H9 (cell line): ENCODE results near the gene CEP128. TPM values are rescaled to one million over a fixed set of nuclear protein-coding genes. Genes with fewer than 3 reads are reported as not detected.

Experiments
- DNase-seq: peaks from one replicate; pipeline ENCODE4 v3.0.0-alpha.2; 2017
- H2AFZ ChIP-seq: one replicate; pipeline ENCODE4 v1.6.1; 2013; ENCODE audit warnings: mild to moderate bottlenecking, low read length, control low read depth, moderate library complexity
- H2AK5ac ChIP-seq: 2 replicates; pipeline ENCODE4 v1.6.1; 2013; ENCODE audit warnings: low read length, control low read depth, mixed read lengths; ENCODE audit not compliant: insufficient read length
- H2BK120ac ChIP-seq: one replicate; pipeline ENCODE4 v1.6.1; 2013; ENCODE audit warnings: low read depth, mild to moderate bottlenecking, low read length, control low read depth, inconsistent platforms; ENCODE audit not compliant: poor library complexity, severe bottlenecking
- H2BK12ac ChIP-seq: 2 replicates; pipeline ENCODE4 v1.6.1; 2013; ENCODE audit warnings: low read length, control low read depth, mixed read lengths, low read depth; ENCODE audit not compliant: insufficient read length
- H2BK15ac ChIP-seq: 2 replicates; pipeline ENCODE4 v1.6.1; 2013; ENCODE audit warnings: low read depth, low read length, control low read depth
- H2BK20ac ChIP-seq: one replicate; pipeline ENCODE4 v1.6.1; 2013; ENCODE audit warnings: low read depth, mild to moderate bottlenecking, low read length, control low read depth, inconsistent platforms; ENCODE audit not compliant: poor library complexity, severe bottlenecking
- H2BK5ac ChIP-seq: 2 replicates; pipeline ENCODE4 v1.6.1; 2013; ENCODE audit warnings: low read length, control low read depth, mixed read lengths; ENCODE audit not compliant: insufficient read length
- H3K14ac ChIP-seq: 2 replicates; pipeline ENCODE4 v1.6.1; 2013; ENCODE audit warnings: low read length, control low read depth; ENCODE audit not compliant: insufficient read depth
- H3K18ac ChIP-seq: 2 replicates; pipeline ENCODE4 v1.6.1; 2013; ENCODE audit warnings: low read depth, mild to moderate bottlenecking, mixed read lengths, low read length, control low read depth; ENCODE audit not compliant: insufficient read length
- H3K23ac ChIP-seq: 2 replicates; pipeline ENCODE4 v1.6.1; 2013; ENCODE audit warnings: low read length, control low read depth, mixed read lengths, low read depth; ENCODE audit not compliant: insufficient read length
- H3K23me2 ChIP-seq: 2 replicates; pipeline ENCODE4 v1.6.1; 2013; ENCODE audit warnings: low read depth, mild to moderate bottlenecking, mixed read lengths, low read length, control low read depth; ENCODE audit not compliant: insufficient read length, poor library complexity, severe bottlenecking
- H3K27ac ChIP-seq: 2 replicates; pipeline ENCODE4 v1.5.1; 2013; ENCODE audit warnings: low read length, control low read depth, mixed read lengths, low read depth; ENCODE audit not compliant: insufficient read length
- H3K27me3 ChIP-seq: 2 replicates; pipeline ENCODE4 v1.6.1; 2013; ENCODE audit warnings: low read length, control low read depth, inconsistent platforms; ENCODE audit not compliant: insufficient read depth
- H3K4ac ChIP-seq: 2 replicates; pipeline ENCODE4 v1.6.1; 2013; ENCODE audit warnings: low read depth, mild to moderate bottlenecking, control low read depth, inconsistent platforms, low read length, moderate library complexity
- H3K4me1 ChIP-seq: 2 replicates; pipeline ENCODE4 v1.6.1; 2013; ENCODE audit warnings: low read length, control low read depth, inconsistent platforms; ENCODE audit not compliant: insufficient read depth
- H3K4me2 ChIP-seq: 2 replicates; pipeline ENCODE4 v1.6.1; 2013; ENCODE audit warnings: low read length, control low read depth, mixed read lengths; ENCODE audit not compliant: insufficient read length, insufficient read depth
- H3K56ac ChIP-seq: 2 replicates; pipeline ENCODE4 v1.6.1; 2013; ENCODE audit warnings: low read depth, mild to moderate bottlenecking, mixed read lengths, low read length, control low read depth; ENCODE audit not compliant: insufficient read length
- H3K79me1 ChIP-seq: 2 replicates; pipeline ENCODE4 v1.6.1; 2013; ENCODE audit warnings: low read depth, mild to moderate bottlenecking, moderate library complexity, low read length, control low read depth, inconsistent platforms; ENCODE audit not compliant: insufficient read depth, poor library complexity, severe bottlenecking
- H3K79me2 ChIP-seq: 2 replicates; pipeline ENCODE4 v1.6.1; 2013; ENCODE audit warnings: low read length, control low read depth, inconsistent platforms; ENCODE audit not compliant: insufficient read depth
- H3K9ac ChIP-seq: 2 replicates; pipeline ENCODE4 v1.6.1; 2013; ENCODE audit warnings: low read length, control low read depth, mixed read lengths; ENCODE audit not compliant: insufficient read length; ENCODE audit errors: extremely low read depth
- H3K9me3 ChIP-seq: one replicate; pipeline ENCODE4 v1.6.1; 2013; ENCODE audit warnings: low read depth, low read length, inconsistent platforms; ENCODE audit not compliant: control insufficient read depth
- H3T11ph ChIP-seq: one replicate; pipeline ENCODE4 v1.6.1; 2013; ENCODE audit warnings: mild to moderate bottlenecking, low read length, control low read depth, inconsistent platforms
- H4K20me1 ChIP-seq: one replicate; pipeline ENCODE4 v1.6.1; 2013; ENCODE audit not compliant: control insufficient read depth, insufficient read length, insufficient read depth
- H4K5ac ChIP-seq: 2 replicates; pipeline ENCODE4 v1.6.1; 2013; ENCODE audit warnings: low read depth, mild to moderate bottlenecking, mixed read lengths, low read length, control low read depth; ENCODE audit not compliant: insufficient read length
- H4K8ac ChIP-seq: replicated peaks from 2 replicates; pipeline ENCODE4 v1.6.1; 2013; ENCODE audit warnings: low read length, control low read depth, mixed read lengths, low read depth; ENCODE audit not compliant: insufficient read length
- H4K91ac ChIP-seq: 2 replicates; pipeline ENCODE4 v1.6.1; 2013; ENCODE audit warnings: low read depth, mild to moderate bottlenecking, moderate library complexity, mixed read lengths, low read length, control low read depth; ENCODE audit not compliant: insufficient read length
- H3K27ac Mint-ChIP-seq, 3 experiments: 2 replicates in 2 of 3; 3 replicates in 1 of 3; pipeline ENCODE4 v1.8.0; 2020 to 2021; ENCODE audit warnings: mixed read lengths in 3 of 3, mild to moderate bottlenecking in 1 of 3, moderate library complexity in 1 of 3
- H3K27me3 Mint-ChIP-seq: 2 replicates; pipeline ENCODE4 v1.8.0; 2021; ENCODE audit warnings: low read depth, mild to moderate bottlenecking, moderate library complexity, mixed read lengths
- H3K36me3 Mint-ChIP-seq, 3 experiments: 2 replicates in 2 of 3; 3 replicates in 1 of 3; pipeline ENCODE4 v1.8.0; 2020 to 2021; ENCODE audit warnings: low read depth in 3 of 3, mixed read lengths in 3 of 3; ENCODE audit not compliant: insufficient read depth in 1 of 3
- H3K4me1 Mint-ChIP-seq, 2 experiments: 2 replicates each; pipeline ENCODE4 v1.8.0; 2020; ENCODE audit warnings: mixed read lengths in 2 of 2
- H3K4me3 Mint-ChIP-seq, 2 experiments: 2 replicates in 1 of 2; 3 replicates in 1 of 2; pipeline ENCODE4 v1.8.0; 2020 to 2021; ENCODE audit warnings: mild to moderate bottlenecking in 2 of 2, mixed read lengths in 2 of 2, moderate library complexity in 1 of 2
- H3K9me3 Mint-ChIP-seq, 2 experiments: 2 replicates in 1 of 2; 3 replicates in 1 of 2; pipeline ENCODE4 v1.8.0; 2020; ENCODE audit warnings: mild to moderate bottlenecking in 2 of 2, mixed read lengths in 2 of 2, moderate library complexity in 1 of 2
- total RNA-seq: library from RNA; stranded (reverse); gene quantifications from 2 replicates; pipeline ENCODE4 v1.2.1, GENCODE V29; 2021
- TF ChIP-seq, protein P1 (sequence below): fragments of 200-600 bp; sonication (generic); conservative IDR thresholded peaks from 3 replicates; pipeline ENCODE4 v1.8.0; 2021; ENCODE audit warnings: antibody characterized with exemption, mild to moderate bottlenecking

CEP128 gene
- total RNA-seq, 1 experiment from 2014 or later = 16.3 TPM

DNA sequence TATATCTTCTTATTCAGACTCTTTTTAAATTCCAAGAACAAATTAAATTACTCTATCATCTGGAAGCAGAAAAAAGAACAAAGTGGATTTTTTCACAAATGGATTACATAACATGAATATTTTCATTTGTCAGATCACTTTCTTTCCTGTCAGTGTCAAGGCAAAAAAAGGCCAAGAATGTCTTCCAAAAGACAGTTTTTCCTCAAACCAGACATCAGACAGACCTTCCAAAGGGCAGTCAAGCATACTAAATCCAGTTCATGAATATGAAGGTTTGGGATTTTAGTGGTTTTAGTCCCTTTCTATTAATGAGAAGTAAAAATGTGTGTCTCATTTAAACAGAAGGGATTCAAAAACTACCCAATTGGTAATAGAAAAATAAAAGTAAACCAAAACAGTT lies 336.0 kb downstream of the CEP128 start:
- Histone ChIP-seq H2AFZ (no peak overlapping the region), H3K79me1 (no peaks in the 10 kb centered on the region), H3K79me2 (no peaks in the 10 kb centered on the region), H3K4me2 (no peak overlapping the region), H4K8ac (no peak overlapping the region), H3K9ac (no peak overlapping the region), H3T11ph (no peak overlapping the region), H2AK5ac (no peak overlapping the region), H4K20me1 (no peaks in the 10 kb centered on the region), H3K27ac (no peak overlapping the region), H2BK5ac (no peak overlapping the region), H2BK12ac (no peak overlapping the region), H3K23ac (no peak overlapping the region), H4K91ac (no peak overlapping the region), H3K14ac (no peak overlapping the region), H3K18ac (no peak overlapping the region), H2BK20ac (no peak overlapping the region), H3K27me3 (no peaks in the 10 kb centered on the region), H3K9me3 (no peaks in the 10 kb centered on the region), H3K4ac (no peak overlapping the region), H4K5ac (no peak overlapping the region), H3K56ac (no peak overlapping the region), H3K23me2 (no peaks in the 10 kb centered on the region), H3K4me1 (no peaks in the 10 kb centered on the region), H2BK120ac (no peak overlapping the region), H2BK15ac (no peak overlapping the region)
- no peaks in the 10 kb centered on the region for H3K9me3 Mint-ChIP-seq
- H3K36me3 Mint-ChIP-seq = no peaks in the 10 kb centered on the region
- DNase-seq = no peak
- no peaks in the 10 kb centered on the region for H3K27me3 Mint-ChIP-seq
- TF ChIP-seq, protein P1, sequence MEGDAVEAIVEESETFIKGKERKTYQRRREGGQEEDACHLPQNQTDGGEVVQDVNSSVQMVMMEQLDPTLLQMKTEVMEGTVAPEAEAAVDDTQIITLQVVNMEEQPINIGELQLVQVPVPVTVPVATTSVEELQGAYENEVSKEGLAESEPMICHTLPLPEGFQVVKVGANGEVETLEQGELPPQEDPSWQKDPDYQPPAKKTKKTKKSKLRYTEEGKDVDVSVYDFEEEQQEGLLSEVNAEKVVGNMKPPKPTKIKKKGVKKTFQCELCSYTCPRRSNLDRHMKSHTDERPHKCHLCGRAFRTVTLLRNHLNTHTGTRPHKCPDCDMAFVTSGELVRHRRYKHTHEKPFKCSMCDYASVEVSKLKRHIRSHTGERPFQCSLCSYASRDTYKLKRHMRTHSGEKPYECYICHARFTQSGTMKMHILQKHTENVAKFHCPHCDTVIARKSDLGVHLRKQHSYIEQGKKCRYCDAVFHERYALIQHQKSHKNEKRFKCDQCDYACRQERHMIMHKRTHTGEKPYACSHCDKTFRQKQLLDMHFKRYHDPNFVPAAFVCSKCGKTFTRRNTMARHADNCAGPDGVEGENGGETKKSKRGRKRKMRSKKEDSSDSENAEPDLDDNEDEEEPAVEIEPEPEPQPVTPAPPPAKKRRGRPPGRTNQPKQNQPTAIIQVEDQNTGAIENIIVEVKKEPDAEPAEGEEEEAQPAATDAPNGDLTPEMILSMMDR = no peak
- H3K4me1 Mint-ChIP-seq = no peaks in the 10 kb centered on the region
- no peak overlapping the region for H3K27ac Mint-ChIP-seq
- no peak overlapping the region for H3K4me3 Mint-ChIP-seq
